ENCODE measurements around the gene HDAC4. TPM values are rescaled to one million over a fixed set of nuclear protein-coding genes. Genes with fewer than 3 reads are reported as not detected.

HDAC4 gene
- total and polyA plus RNA-seq, 9 of the 15 experiments (the other 6 are each of a cell fraction or from before 2014, with no cell fraction given) = 0.11 to 20.2 (median 4.0) TPM

DNA sequence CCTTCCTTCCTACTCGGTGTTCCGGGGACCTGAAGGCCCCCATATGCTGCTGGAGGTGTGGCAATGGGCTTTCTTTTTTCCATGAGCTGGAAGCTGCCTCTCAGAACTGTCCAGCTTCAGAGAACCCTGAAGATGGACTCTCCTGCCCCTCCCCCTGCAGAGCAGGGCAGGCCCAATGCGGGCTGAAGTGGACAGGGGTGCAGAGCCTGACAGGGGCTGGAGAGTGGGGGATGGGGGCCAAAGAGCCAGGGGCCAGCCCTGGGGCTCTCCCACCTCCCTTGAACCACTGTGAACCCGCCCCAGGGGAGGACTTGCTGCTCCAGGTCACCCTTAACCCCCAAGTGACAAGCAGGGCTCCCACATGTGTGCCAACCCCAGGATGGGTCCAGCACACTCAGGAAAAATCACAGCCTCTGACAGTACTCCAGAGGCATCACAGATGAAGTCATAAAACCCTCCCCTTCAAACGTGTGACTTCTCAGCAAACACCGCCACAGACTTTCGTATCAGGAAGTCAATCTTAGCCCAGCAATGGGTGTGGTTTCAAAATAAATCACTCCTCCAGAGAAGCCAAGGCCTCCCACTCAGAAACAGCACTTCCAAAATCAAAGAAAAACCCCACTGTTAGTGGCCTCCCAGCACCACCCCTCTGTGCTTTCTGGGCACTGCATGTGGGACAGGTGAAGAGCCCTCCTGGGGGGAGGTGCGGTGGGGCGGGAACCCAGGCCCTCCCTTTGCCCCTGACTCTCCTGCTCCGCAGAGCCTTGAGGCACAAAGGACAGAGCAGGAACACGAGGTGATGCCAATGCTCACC lies 135.8 kb downstream of the HDAC4 start (continued):
- no peak for TF ChIP-seq CREB1 (IDR thresholded peaks at IDR 0.05)
- no peak for TF ChIP-seq CREB1 (CRISPR knock-in tag; IDR thresholded peaks at IDR 0.05)
- TF ChIP-seq EP300 (IDR thresholded peaks at IDR 0.05; ENCODE audit: low read length) = peak; percentile 12; the same call in 1 of the 2 replicates
- no peak for TF ChIP-seq CBX2 (IDR thresholded peaks at IDR 0.05; ENCODE audit: insufficient read depth, low read length, poor library complexity, severe bottlenecking)
- TF ChIP-seq ELF1 (tag; IDR thresholded peaks at IDR 0.05) = peak; percentile 37; the same call in 1 of the 2 replicates
- TF ChIP-seq HDAC2 (IDR thresholded peaks at IDR 0.05) = peak; percentile 95
- TF ChIP-seq, protein P1, sequence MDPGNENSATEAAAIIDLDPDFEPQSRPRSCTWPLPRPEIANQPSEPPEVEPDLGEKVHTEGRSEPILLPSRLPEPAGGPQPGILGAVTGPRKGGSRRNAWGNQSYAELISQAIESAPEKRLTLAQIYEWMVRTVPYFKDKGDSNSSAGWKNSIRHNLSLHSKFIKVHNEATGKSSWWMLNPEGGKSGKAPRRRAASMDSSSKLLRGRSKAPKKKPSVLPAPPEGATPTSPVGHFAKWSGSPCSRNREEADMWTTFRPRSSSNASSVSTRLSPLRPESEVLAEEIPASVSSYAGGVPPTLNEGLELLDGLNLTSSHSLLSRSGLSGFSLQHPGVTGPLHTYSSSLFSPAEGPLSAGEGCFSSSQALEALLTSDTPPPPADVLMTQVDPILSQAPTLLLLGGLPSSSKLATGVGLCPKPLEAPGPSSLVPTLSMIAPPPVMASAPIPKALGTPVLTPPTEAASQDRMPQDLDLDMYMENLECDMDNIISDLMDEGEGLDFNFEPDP (CRISPR knock-in tag; IDR thresholded peaks at IDR 0.05) = no peak
- no peak for TF ChIP-seq NELFE (IDR thresholded peaks at IDR 0.05; ENCODE audit: insufficient read depth, insufficient read length)
- TF ChIP-seq ARID1B (IDR thresholded peaks at IDR 0.05) = peak; percentile 33; the same call in 1 of the 2 replicates
- no peak for TF ChIP-seq DPF2 (IDR thresholded peaks at IDR 0.05)
- TF ChIP-seq, protein P2, sequence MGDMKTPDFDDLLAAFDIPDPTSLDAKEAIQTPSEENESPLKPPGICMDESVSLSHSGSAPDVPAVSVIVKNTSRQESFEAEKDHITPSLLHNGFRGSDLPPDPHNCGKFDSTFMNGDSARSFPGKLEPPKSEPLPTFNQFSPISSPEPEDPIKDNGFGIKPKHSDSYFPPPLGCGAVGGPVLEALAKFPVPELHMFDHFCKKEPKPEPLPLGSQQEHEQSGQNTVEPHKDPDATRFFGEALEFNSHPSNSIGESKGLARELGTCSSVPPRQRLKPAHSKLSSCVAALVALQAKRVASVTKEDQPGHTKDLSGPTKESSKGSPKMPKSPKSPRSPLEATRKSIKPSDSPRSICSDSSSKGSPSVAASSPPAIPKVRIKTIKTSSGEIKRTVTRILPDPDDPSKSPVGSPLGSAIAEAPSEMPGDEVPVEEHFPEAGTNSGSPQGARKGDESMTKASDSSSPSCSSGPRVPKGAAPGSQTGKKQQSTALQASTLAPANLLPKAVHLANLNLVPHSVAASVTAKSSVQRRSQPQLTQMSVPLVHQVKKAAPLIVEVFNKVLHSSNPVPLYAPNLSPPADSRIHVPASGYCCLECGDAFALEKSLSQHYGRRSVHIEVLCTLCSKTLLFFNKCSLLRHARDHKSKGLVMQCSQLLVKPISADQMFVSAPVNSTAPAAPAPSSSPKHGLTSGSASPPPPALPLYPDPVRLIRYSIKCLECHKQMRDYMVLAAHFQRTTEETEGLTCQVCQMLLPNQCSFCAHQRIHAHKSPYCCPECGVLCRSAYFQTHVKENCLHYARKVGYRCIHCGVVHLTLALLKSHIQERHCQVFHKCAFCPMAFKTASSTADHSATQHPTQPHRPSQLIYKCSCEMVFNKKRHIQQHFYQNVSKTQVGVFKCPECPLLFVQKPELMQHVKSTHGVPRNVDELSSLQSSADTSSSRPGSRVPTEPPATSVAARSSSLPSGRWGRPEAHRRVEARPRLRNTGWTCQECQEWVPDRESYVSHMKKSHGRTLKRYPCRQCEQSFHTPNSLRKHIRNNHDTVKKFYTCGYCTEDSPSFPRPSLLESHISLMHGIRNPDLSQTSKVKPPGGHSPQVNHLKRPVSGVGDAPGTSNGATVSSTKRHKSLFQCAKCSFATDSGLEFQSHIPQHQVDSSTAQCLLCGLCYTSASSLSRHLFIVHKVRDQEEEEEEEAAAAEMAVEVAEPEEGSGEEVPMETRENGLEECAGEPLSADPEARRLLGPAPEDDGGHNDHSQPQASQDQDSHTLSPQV (IDR thresholded peaks at IDR 0.05) = no peak
- peak; percentile 85 for TF ChIP-seq MEIS2 (IDR thresholded peaks at IDR 0.05; ENCODE audit: partially characterized antibody)
- TF ChIP-seq, protein P3, sequence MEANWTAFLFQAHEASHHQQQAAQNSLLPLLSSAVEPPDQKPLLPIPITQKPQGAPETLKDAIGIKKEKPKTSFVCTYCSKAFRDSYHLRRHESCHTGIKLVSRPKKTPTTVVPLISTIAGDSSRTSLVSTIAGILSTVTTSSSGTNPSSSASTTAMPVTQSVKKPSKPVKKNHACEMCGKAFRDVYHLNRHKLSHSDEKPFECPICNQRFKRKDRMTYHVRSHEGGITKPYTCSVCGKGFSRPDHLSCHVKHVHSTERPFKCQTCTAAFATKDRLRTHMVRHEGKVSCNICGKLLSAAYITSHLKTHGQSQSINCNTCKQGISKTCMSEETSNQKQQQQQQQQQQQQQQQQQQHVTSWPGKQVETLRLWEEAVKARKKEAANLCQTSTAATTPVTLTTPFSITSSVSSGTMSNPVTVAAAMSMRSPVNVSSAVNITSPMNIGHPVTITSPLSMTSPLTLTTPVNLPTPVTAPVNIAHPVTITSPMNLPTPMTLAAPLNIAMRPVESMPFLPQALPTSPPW (CRISPR knock-in tag; IDR thresholded peaks at IDR 0.05) = peak; percentile 29; the same call in 1 of the 2 replicates
- TF ChIP-seq, protein P4, sequence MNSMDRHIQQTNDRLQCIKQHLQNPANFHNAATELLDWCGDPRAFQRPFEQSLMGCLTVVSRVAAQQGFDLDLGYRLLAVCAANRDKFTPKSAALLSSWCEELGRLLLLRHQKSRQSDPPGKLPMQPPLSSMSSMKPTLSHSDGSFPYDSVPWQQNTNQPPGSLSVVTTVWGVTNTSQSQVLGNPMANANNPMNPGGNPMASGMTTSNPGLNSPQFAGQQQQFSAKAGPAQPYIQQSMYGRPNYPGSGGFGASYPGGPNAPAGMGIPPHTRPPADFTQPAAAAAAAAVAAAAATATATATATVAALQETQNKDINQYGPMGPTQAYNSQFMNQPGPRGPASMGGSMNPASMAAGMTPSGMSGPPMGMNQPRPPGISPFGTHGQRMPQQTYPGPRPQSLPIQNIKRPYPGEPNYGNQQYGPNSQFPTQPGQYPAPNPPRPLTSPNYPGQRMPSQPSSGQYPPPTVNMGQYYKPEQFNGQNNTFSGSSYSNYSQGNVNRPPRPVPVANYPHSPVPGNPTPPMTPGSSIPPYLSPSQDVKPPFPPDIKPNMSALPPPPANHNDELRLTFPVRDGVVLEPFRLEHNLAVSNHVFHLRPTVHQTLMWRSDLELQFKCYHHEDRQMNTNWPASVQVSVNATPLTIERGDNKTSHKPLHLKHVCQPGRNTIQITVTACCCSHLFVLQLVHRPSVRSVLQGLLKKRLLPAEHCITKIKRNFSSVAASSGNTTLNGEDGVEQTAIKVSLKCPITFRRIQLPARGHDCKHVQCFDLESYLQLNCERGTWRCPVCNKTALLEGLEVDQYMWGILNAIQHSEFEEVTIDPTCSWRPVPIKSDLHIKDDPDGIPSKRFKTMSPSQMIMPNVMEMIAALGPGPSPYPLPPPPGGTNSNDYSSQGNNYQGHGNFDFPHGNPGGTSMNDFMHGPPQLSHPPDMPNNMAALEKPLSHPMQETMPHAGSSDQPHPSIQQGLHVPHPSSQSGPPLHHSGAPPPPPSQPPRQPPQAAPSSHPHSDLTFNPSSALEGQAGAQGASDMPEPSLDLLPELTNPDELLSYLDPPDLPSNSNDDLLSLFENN (IDR thresholded peaks at IDR 0.05; ENCODE audit: low read depth in 2 of 2, low read length in 2 of 2) = no peak
- peak; percentile 70 for TF ChIP-seq GATA2 (CRISPR knock-in tag; IDR thresholded peaks at IDR 0.05)
